Tibial nerve (tissue), 4 donors: Measurements from ENCODE around the gene PSME3.

Experiments
- EP300 ChIP-seq, 2 donors: sonication (generic); formaldehyde crosslinking; IDR thresholded peaks; one replicate each; pipeline ENCODE4 v1.6.1; 2017; ENCODE audit warnings: antibody characterized with exemption in 2 of 2, mild to moderate bottlenecking in 1 of 2
- POLR2A ChIP-seq, 2 donors: fragments of 450-650 bp; IDR thresholded peaks; one replicate each; pipeline ENCODE4 v1.6.1; 2017; ENCODE audit warnings: antibody characterized with exemption in 2 of 2, mild to moderate bottlenecking in 2 of 2, moderate library complexity in 2 of 2
- TF ChIP-seq, protein P1 (sequence below), 5 experiments: fragments of 200-600 bp in 3 of 5; fragments of 450-650 bp in 2 of 5; sonication (generic) in 3 of 5; IDR thresholded peaks; one replicate each; pipeline ENCODE4 v1.5.1; 2016 to 2019; ENCODE audit warnings: antibody characterized with exemption in 5 of 5, mild to moderate bottlenecking in 3 of 5, moderate library complexity in 2 of 5

DNA sequence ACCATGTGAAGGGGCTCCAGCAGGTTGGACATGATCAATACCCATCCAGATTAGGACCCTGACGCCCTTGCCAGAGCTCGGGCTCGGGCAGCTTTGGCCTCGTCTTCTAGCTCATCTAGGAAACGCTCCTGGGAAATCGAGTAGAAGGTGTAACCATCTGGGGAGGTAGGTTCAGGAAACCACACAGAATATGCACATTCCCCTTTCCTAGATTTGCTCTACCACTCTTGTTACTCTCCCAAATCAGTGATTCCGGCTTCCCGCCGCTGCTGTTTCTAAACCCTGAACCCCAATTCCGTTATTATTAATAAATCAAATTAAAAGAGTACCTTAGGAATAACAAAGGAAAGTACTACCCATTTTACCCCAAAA, 35.2 kb upstream of the PSME3 start:
- TF ChIP-seq, protein P1, sequence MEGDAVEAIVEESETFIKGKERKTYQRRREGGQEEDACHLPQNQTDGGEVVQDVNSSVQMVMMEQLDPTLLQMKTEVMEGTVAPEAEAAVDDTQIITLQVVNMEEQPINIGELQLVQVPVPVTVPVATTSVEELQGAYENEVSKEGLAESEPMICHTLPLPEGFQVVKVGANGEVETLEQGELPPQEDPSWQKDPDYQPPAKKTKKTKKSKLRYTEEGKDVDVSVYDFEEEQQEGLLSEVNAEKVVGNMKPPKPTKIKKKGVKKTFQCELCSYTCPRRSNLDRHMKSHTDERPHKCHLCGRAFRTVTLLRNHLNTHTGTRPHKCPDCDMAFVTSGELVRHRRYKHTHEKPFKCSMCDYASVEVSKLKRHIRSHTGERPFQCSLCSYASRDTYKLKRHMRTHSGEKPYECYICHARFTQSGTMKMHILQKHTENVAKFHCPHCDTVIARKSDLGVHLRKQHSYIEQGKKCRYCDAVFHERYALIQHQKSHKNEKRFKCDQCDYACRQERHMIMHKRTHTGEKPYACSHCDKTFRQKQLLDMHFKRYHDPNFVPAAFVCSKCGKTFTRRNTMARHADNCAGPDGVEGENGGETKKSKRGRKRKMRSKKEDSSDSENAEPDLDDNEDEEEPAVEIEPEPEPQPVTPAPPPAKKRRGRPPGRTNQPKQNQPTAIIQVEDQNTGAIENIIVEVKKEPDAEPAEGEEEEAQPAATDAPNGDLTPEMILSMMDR (IDR thresholded peaks at IDR 0.05): no peak
- no peak for TF ChIP-seq EP300 (IDR thresholded peaks at IDR 0.05)
- TF ChIP-seq POLR2A (IDR thresholded peaks at IDR 0.05): no peak
